Astrocyte (in vitro differentiated cells and primary cell): ENCODE measurements around the gene KREMEN1.
"Not testable (repeated sequence)": the region's sequence is repeated elsewhere in the genome, so short reads cannot be mapped to it uniquely, and the experiment has no call there.

Experiments
- EZH2 ChIP-seq: IDR thresholded peaks from 2 replicates; pipeline ENCODE4 v1.6.1; 2012; ENCODE audit warnings: mild to moderate bottlenecking, low read length, inconsistent platforms; ENCODE audit not compliant: insufficient read depth
- TF ChIP-seq, protein P1 (sequence below): IDR thresholded peaks from 2 replicates; pipeline ENCODE4 v1.5.1; 2011; ENCODE audit warnings: low read depth, mild to moderate bottlenecking, inconsistent platforms, low read length, moderate library complexity; ENCODE audit not compliant: insufficient read depth

- TF ChIP-seq, protein P1, sequence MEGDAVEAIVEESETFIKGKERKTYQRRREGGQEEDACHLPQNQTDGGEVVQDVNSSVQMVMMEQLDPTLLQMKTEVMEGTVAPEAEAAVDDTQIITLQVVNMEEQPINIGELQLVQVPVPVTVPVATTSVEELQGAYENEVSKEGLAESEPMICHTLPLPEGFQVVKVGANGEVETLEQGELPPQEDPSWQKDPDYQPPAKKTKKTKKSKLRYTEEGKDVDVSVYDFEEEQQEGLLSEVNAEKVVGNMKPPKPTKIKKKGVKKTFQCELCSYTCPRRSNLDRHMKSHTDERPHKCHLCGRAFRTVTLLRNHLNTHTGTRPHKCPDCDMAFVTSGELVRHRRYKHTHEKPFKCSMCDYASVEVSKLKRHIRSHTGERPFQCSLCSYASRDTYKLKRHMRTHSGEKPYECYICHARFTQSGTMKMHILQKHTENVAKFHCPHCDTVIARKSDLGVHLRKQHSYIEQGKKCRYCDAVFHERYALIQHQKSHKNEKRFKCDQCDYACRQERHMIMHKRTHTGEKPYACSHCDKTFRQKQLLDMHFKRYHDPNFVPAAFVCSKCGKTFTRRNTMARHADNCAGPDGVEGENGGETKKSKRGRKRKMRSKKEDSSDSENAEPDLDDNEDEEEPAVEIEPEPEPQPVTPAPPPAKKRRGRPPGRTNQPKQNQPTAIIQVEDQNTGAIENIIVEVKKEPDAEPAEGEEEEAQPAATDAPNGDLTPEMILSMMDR = not testable (repeated sequence)
- TF ChIP-seq EZH2 = not testable (repeated sequence)
Observed at GRCh38 chr22:29083576-29083932, 10.7 kb downstream of the KREMEN1 start.
